HEK293 (cell line): ENCODE measurements around the gene STARD13.

Source experiments
- KLF10 ChIP-seq: fragments of 450-650 bp; IDR thresholded peaks from 2 replicates; pipeline ENCODE4 v1.5.1; 2018; ENCODE audit warnings: missing biosample characterization, mild to moderate bottlenecking, missing genetic modification characterization
- ZBTB26 ChIP-seq: fragments of 450-650 bp; formaldehyde crosslinking; optimal IDR thresholded peaks from 2 replicates; pipeline ENCODE3; 2016; ENCODE audit warnings: missing biosample characterization, mild to moderate bottlenecking, missing genetic modification characterization
- ZNF114 ChIP-seq: fragments of 450-650 bp; formaldehyde crosslinking; IDR thresholded peaks from 2 replicates; pipeline ENCODE4 v1.5.0; 2017; ENCODE audit warnings: missing biosample characterization, missing genetic modification characterization
- ZNF513 ChIP-seq: fragments of 450-650 bp; IDR thresholded peaks from 2 replicates; pipeline ENCODE4 v1.5.1; 2018; ENCODE audit warnings: missing biosample characterization, missing genetic modification characterization

GRCh38 chr13:33146843-33147611 is 138.5 kb downstream of the STARD13 start:
- TF ChIP-seq KLF10 (tag by site-specific recombination): no peak
- TF ChIP-seq ZNF513 (tag by site-specific recombination): no peak
- TF ChIP-seq ZBTB26 (tag by site-specific recombination): no peak
- TF ChIP-seq ZNF114: no peak
